IPS DF 4.7 (cell line): ENCODE results near the gene GPC3.
"Not testable (repeated sequence)": the region's sequence is repeated elsewhere in the genome, so short reads cannot be mapped to it uniquely, and the experiment has no call there.

Source experiments
- DNase-seq: peaks from one replicate; pipeline ENCODE4 v3.0.0-alpha.2; 2013; ENCODE audit warnings: low spot score; ENCODE audit errors: extremely low read depth

GPC3 gene

GRCh38 chrX:133892337-133892736, 93.1 kb downstream of the GPC3 start:
- no peak for DNase-seq

- DNase-seq, result no peak
Observed at GRCh38 chrX:133888984-133889383, 96.4 kb downstream of the GPC3 start.

- DNase-seq, result not testable (repeated sequence)
Observed at GRCh38 chrX:133888084-133888483, 97.3 kb downstream of the GPC3 start.

GRCh38 chrX:133884430-133885394, 100.7 kb downstream of the GPC3 start:
- DNase-seq, result no peak

- no peak for DNase-seq
Observed at GRCh38 chrX:133881893-133882292, 103.5 kb downstream of the GPC3 start.

- DNase-seq, result no peak
Observed at GRCh38 chrX:133881007-133881406, 104.4 kb downstream of the GPC3 start.

GRCh38 chrX:133880032-133880443, 105.4 kb downstream of the GPC3 start:
- DNase-seq, result no peak

GRCh38 chrX:133878710-133879109, 106.7 kb downstream of the GPC3 start:
- DNase-seq, result no peak

- no peak for DNase-seq
Observed at GRCh38 chrX:133876646-133877045, 108.7 kb downstream of the GPC3 start.

GRCh38 chrX:133869270-133869669, 116.1 kb downstream of the GPC3 start:
- no peak for DNase-seq

GRCh38 chrX:133868682-133869081, 116.7 kb downstream of the GPC3 start:
- DNase-seq, result no peak

- no peak for DNase-seq
Observed at GRCh38 chrX:133868250-133868649, 117.1 kb downstream of the GPC3 start.

GRCh38 chrX:133865761-133866471, 119.5 kb downstream of the GPC3 start:
- no peak for DNase-seq

- DNase-seq, result no peak
Observed at GRCh38 chrX:133864236-133864635, 121.2 kb downstream of the GPC3 start.

- DNase-seq, result no peak
Observed at GRCh38 chrX:133859860-133860259, 125.5 kb downstream of the GPC3 start.

- no peak for DNase-seq
Observed at GRCh38 chrX:133859336-133859735, 126.1 kb downstream of the GPC3 start.

- no peak for DNase-seq
Observed at GRCh38 chrX:133857640-133858269, 127.6 kb downstream of the GPC3 start.

- no peak for DNase-seq
Observed at GRCh38 chrX:133856819-133857218, 128.6 kb downstream of the GPC3 start.

- no peak for DNase-seq
Observed at GRCh38 chrX:133854290-133854689, 131.1 kb downstream of the GPC3 start.

- no peak for DNase-seq
Observed at GRCh38 chrX:133852837-133853356, 132.5 kb downstream of the GPC3 start.

GRCh38 chrX:133852401-133852800, 133.0 kb downstream of the GPC3 start:
- DNase-seq, result no peak

- DNase-seq, result no peak
Observed at GRCh38 chrX:133850399-133850798, 135.0 kb downstream of the GPC3 start.
